Trophoblast cell (in vitro differentiated cells and primary cell): ENCODE measurements around the gene ZNF827.
"Not testable (repeated sequence)": the region's sequence is repeated elsewhere in the genome, so short reads cannot be mapped to it uniquely, and the experiment has no call there.

Experiments used
- DNase-seq, 2 donors: peaks; one replicate each; pipeline ENCODE4 v3.0.0-alpha.2; 2016
- H2AFZ ChIP-seq: 2 replicates; pipeline ENCODE4 v1.6.1; 2013; ENCODE audit warnings: low read length, moderate library complexity, mild to moderate bottlenecking; ENCODE audit not compliant: insufficient read depth, poor library complexity
- H2AK5ac ChIP-seq: 2 replicates; pipeline ENCODE4 v1.6.1; 2013; ENCODE audit warnings: mild to moderate bottlenecking, low read length
- H2BK120ac ChIP-seq: 2 replicates; pipeline ENCODE4 v1.6.1; 2013; ENCODE audit warnings: low read length, mild to moderate bottlenecking, moderate library complexity; ENCODE audit not compliant: insufficient read depth, poor library complexity
- H2BK12ac ChIP-seq: 2 replicates; pipeline ENCODE4 v1.6.1; 2013; ENCODE audit warnings: mild to moderate bottlenecking, low read length, moderate library complexity
- H2BK5ac ChIP-seq: 2 replicates; pipeline ENCODE4 v1.6.1; 2013; ENCODE audit warnings: low read length, low read depth, moderate library complexity, mild to moderate bottlenecking; ENCODE audit not compliant: poor library complexity
- H3K14ac ChIP-seq: 2 replicates; pipeline ENCODE4 v1.6.1; 2013; ENCODE audit warnings: mild to moderate bottlenecking, low read length
- H3K18ac ChIP-seq: 2 replicates; pipeline ENCODE4 v1.6.1; 2013; ENCODE audit warnings: mild to moderate bottlenecking, low read length
- H3K23ac ChIP-seq: 2 replicates; pipeline ENCODE4 v1.6.1; 2013; ENCODE audit warnings: low read length
- H3K27ac ChIP-seq: 2 replicates; pipeline ENCODE4 v1.5.1; 2013; ENCODE audit warnings: low read depth, mild to moderate bottlenecking, inconsistent platforms, low read length, moderate library complexity
- H3K27me3 ChIP-seq: 2 replicates; pipeline ENCODE4 v1.6.1; 2013; ENCODE audit warnings: inconsistent platforms, mild to moderate bottlenecking, low read length, moderate library complexity; ENCODE audit not compliant: insufficient read depth
- H3K36me3 ChIP-seq, 2 experiments: 1 replicate in 1 of 2; 2 replicates in 1 of 2; pipeline ENCODE4 v1.6.1; 2013; ENCODE audit warnings: low read length in 2 of 2, mild to moderate bottlenecking in 2 of 2, moderate library complexity in 1 of 2; ENCODE audit not compliant: insufficient read depth in 2 of 2, control insufficient read depth in 1 of 2
- H3K4ac ChIP-seq: 2 replicates; pipeline ENCODE4 v1.6.1; 2013; ENCODE audit warnings: low read depth, mild to moderate bottlenecking, low read length, moderate library complexity
- H3K4me1 ChIP-seq, 2 experiments: 1 replicate in 1 of 2; 2 replicates in 1 of 2; pipeline ENCODE4 v1.6.1; 2013; ENCODE audit warnings: low read length in 2 of 2, mild to moderate bottlenecking in 2 of 2, moderate library complexity in 1 of 2; ENCODE audit not compliant: insufficient read depth in 2 of 2, control insufficient read depth in 1 of 2
- H3K4me2 ChIP-seq: 2 replicates; pipeline ENCODE4 v1.6.1; 2013; ENCODE audit warnings: inconsistent platforms, mild to moderate bottlenecking, low read length, moderate library complexity
- H3K4me3 ChIP-seq: 2 replicates; pipeline ENCODE4 v1.5.1; 2013; ENCODE audit warnings: mild to moderate bottlenecking, low read depth, low read length, inconsistent platforms
- H3K79me1 ChIP-seq: one replicate; pipeline ENCODE4 v1.6.1; 2013; ENCODE audit warnings: low read length
- H3K79me2 ChIP-seq: 2 replicates; pipeline ENCODE4 v1.6.1; 2013; ENCODE audit warnings: low read length, mild to moderate bottlenecking; ENCODE audit not compliant: control insufficient read depth, insufficient read depth, poor library complexity
- H3K9ac ChIP-seq: 2 replicates; pipeline ENCODE4 v1.6.1; 2013; ENCODE audit warnings: mild to moderate bottlenecking, low read length
- H3K9me3 ChIP-seq: 2 replicates; pipeline ENCODE4 v1.6.1; 2013; ENCODE audit warnings: low read depth, mild to moderate bottlenecking, control low read depth, inconsistent platforms, low read length; ENCODE audit not compliant: insufficient read depth
- H4K12ac ChIP-seq: 2 replicates; pipeline ENCODE4 v1.6.1; 2013; ENCODE audit warnings: low read depth, mild to moderate bottlenecking, low read length, moderate library complexity
- H4K8ac ChIP-seq: 2 replicates; pipeline ENCODE4 v1.6.1; 2013; ENCODE audit warnings: low read depth, mild to moderate bottlenecking, low read length, moderate library complexity
- H4K91ac ChIP-seq: one replicate; pipeline ENCODE4 v1.6.1; 2013; ENCODE audit warnings: low read depth, mild to moderate bottlenecking, low read length, moderate library complexity
- WGBS: extraction: QIAGEN DNeasy Blood & Tissue Kit; methylation state at CpG from one replicate; pipeline ENCODE4 v1.1.7; 2013; ENCODE audit warnings: missing lambda C conversion rate; ENCODE audit not compliant: insufficient read length, insufficient coverage; ENCODE audit errors: extremely low coverage; 5-methylcytosine and 5-hydroxymethylcytosine counted together

ZNF827 gene

DNA sequence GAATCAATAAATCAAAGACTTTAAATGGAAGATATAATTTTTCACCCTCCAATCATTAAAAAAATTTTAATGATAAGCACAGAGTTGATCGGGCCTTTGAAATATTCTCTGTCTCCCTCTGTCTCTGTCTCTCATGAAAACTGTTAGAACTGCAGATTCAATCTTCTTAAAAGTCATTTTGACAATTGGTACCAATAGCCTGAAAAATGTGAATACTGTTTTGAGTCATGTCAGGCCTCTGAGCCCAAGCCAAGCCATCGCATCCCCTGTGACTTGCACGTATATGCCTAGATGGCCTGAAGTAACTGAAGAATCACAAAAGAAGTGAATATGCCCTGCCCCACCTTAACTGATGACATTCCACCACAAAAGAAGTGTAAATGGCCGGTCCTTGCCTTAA lies 106.2 kb downstream of the ZNF827 start:
- not testable (repeated sequence) for H3K18ac ChIP-seq, H2AFZ ChIP-seq, H2BK12ac ChIP-seq, H3K79me2 ChIP-seq, H3K14ac ChIP-seq, H3K4me3 ChIP-seq, DNase-seq, H3K4ac ChIP-seq, H3K27me3 ChIP-seq, H3K9me3 ChIP-seq, H4K91ac ChIP-seq, H4K8ac ChIP-seq, H2AK5ac ChIP-seq, H3K4me2 ChIP-seq, H2BK120ac ChIP-seq, H3K36me3 ChIP-seq, H3K4me1 ChIP-seq, H2BK5ac ChIP-seq, H4K12ac ChIP-seq, H3K27ac ChIP-seq, H3K9ac ChIP-seq, H3K23ac ChIP-seq, H3K79me1 ChIP-seq
- WGBS: no CpG with 5 or more reads among the region's 4 CpGs

DNA sequence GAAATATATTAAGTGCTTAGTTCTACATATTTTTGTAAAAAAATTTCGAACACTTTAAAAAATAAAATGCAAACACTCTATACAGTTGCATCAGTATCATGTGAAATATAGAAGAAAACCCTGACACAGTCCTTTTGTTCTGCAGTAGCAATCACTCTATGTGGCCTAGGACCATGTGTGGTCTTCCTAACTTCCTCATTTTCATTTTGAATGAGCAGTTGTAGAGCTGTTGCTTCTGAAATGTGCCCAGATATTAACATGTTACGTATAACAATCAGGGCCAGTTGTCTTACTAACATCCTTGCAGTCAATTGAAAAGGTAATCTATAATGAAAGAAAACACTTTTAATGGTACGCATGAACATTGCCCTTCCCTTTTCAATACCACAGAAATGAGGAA lies 107.9 kb downstream of the ZNF827 start:
- Histone ChIP-seq H3K14ac (no peak overlapping the region), H3K9ac (no peak overlapping the region), H2BK12ac (no peak overlapping the region), H2BK5ac (no peak overlapping the region), H3K9me3 (no peaks in the 10 kb centered on the region), H4K8ac (no peak overlapping the region), H3K4ac (no peak overlapping the region), H2AFZ (no peak overlapping the region), H3K36me3 (peaks cover 2% of the 10 kb centered on the region in 2 experiments), H2BK120ac (no peak overlapping the region), H3K79me1 (no peaks in the 10 kb centered on the region), H4K12ac (no peak overlapping the region), H3K4me2 (no peak overlapping the region), H3K23ac (no peak overlapping the region), H3K27me3 (no peaks in the 10 kb centered on the region), H3K4me1 (no peaks in the 10 kb centered on the region), H3K18ac (no peak overlapping the region), H4K91ac (no peak overlapping the region), H3K27ac (no peak overlapping the region), H3K79me2 (no peaks in the 10 kb centered on the region), H3K4me3 (no peak overlapping the region), H2AK5ac (no peak overlapping the region)
- WGBS: no CpG with 5 or more reads among the region's 3 CpGs
- DNase-seq: no peak

DNA sequence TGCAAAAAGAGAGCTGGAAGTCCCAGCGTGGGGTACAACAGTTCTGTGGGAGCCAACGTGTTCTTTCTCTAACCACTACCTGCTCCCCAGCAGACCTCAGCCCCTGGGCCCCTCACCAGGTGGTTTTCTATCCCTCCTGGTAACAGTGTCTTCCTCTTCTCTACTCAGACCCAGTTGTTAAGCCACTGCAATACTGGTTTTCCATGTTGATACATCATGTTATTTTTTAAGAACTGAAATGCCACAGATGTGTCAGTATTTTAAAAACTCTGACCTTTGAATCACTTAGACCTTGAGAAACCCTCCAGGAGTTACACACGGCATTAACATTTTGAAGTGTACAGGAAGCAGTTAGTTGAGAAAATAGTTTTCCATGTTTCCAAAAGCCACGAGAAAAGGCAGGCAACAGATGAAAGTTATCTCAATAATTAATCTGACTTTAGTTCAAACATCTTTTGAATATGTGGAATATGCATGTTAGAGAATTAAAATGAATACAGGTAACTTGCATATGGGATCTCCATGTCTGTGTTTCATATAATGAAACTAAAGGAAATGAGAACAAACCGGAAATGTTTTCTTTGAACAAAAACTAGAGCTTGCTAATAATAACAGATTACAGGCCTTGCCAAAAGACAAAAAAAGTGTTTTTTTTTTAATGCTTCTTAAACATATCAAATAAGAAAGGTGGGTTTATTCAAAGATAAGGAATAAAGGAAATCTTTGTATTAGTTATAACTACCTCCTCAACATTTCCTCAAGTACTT lies 108.8 kb downstream of the ZNF827 start:
- H3K4ac ChIP-seq: no peak overlapping the region
- no peak overlapping the region for H4K12ac ChIP-seq
- H3K14ac ChIP-seq: no peak overlapping the region
- H4K8ac ChIP-seq: no peak overlapping the region
- H2AK5ac ChIP-seq: no peak overlapping the region
- no peak overlapping the region for H2BK120ac ChIP-seq
- H2BK5ac ChIP-seq: no peak overlapping the region
- WGBS: no CpG with 5 or more reads among the region's 5 CpGs
- H2BK12ac ChIP-seq: no peak overlapping the region
- no peak overlapping the region for H3K27ac ChIP-seq
- no peak overlapping the region for H3K9ac ChIP-seq
- H3K79me2 ChIP-seq: no peaks in the 10 kb centered on the region
- H4K91ac ChIP-seq: no peak overlapping the region
- no peak overlapping the region for H3K18ac ChIP-seq
- H3K36me3 ChIP-seq: peaks cover 8 to 9% of the 10 kb centered on the region in 2 experiments
- no peaks in the 10 kb centered on the region for H3K4me1 ChIP-seq
- H3K79me1 ChIP-seq: peaks cover 2% of the 10 kb centered on the region
- H3K4me3 ChIP-seq: no peak overlapping the region
- no peak overlapping the region for H3K23ac ChIP-seq
- no peak overlapping the region for H2AFZ ChIP-seq
- H3K4me2 ChIP-seq: no peak overlapping the region
- H3K27me3 ChIP-seq: no peaks in the 10 kb centered on the region
- no peaks in the 10 kb centered on the region for H3K9me3 ChIP-seq
- DNase-seq: no peak

DNA sequence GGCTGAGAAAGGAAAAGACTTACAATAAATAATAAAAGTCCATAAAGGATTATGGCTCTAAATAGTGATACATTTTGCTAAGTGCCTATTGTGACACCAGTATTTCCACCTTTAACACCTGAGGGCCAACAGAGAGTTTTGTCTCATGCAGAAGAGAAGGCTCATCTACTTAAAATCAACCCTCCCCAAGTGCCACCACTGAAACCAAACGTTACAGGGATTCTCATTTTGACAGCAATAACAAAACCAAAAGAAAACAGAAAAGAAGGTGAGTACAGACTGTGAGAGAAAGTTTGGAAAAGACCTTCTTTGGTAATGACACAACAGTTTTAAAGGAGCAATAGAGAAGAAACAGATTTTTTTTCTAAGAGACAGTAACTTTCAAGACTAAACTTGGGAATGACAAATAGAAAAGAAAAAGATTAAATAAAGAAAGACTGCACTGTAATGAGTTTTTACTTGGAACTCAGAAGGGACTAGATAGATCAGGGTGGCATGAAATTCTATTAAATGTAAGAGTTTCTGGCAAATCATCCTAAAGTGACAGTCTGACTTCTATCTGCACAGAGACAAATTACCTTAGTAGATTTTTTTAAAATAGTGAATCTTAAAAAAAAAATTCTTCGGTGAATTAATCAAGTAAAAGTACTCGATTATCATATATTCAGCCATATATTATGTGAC lies 109.7 kb downstream of the ZNF827 start:
- no peaks in the 10 kb centered on the region for H3K79me2 ChIP-seq
- H3K9me3 ChIP-seq: no peaks in the 10 kb centered on the region
- no peak overlapping the region for H3K9ac ChIP-seq
- H2BK120ac ChIP-seq: no peak overlapping the region
- H3K27me3 ChIP-seq: no peaks in the 10 kb centered on the region
- peaks cover 2% of the 10 kb centered on the region for H3K79me1 ChIP-seq
- H2BK5ac ChIP-seq: no peak overlapping the region
- no peak overlapping the region for H3K23ac ChIP-seq
- no peak overlapping the region for H4K12ac ChIP-seq
- no CpG with 5 or more reads among the region's 3 CpGs for WGBS
- no peak overlapping the region for H3K4me3 ChIP-seq
- H2AK5ac ChIP-seq: no peak overlapping the region
- DNase-seq: no peak
- H3K18ac ChIP-seq: no peak overlapping the region
- H2AFZ ChIP-seq: no peak overlapping the region
- H3K27ac ChIP-seq: no peak overlapping the region
- H3K4me1 ChIP-seq: peaks cover 0 to 2% of the 10 kb centered on the region in 2 experiments
- no peak overlapping the region for H4K8ac ChIP-seq
- H3K4me2 ChIP-seq: no peak overlapping the region
- H3K14ac ChIP-seq: no peak overlapping the region
- H4K91ac ChIP-seq: no peak overlapping the region
- H3K36me3 ChIP-seq: peaks cover 8 to 9% of the 10 kb centered on the region in 2 experiments
- H2BK12ac ChIP-seq: no peak overlapping the region
- H3K4ac ChIP-seq: no peak overlapping the region
